H1 (cell line): ENCODE measurements around the gene CR2. TPM values are rescaled to one million over a fixed set of nuclear protein-coding genes. Genes with fewer than 3 reads are reported as not detected.

Experiments
- CTBP2 ChIP-seq: IDR thresholded peaks from 2 replicates; pipeline ENCODE4 v1.7.0; 2011; ENCODE audit warnings: borderline replicate concordance, mild to moderate bottlenecking, moderate library complexity, mixed read lengths, low read length; ENCODE audit not compliant: insufficient read depth, insufficient read length
- TAF1 ChIP-seq: IDR thresholded peaks from 2 replicates; pipeline ENCODE4 v1.6.1; 2011; ENCODE audit warnings: mild to moderate bottlenecking, low read depth, low read length
- polyA plus RNA-seq, 7 experiments: library from polyadenylated mRNA; depleted of rRNA in 3 of 7; stranded (reverse) in 5 of 7; unstranded in 2 of 7; fragments of >200 nt in 5 of 7; fragments of 200-250 nt in 2 of 7; gene quantifications; 1 replicate in 5 of 7; 2 replicates in 1 of 7; 4 replicates in 1 of 7; pipeline versions ENCODE4 v1.2.1 to v1.2.3, GENCODE V29; 2011 to 2013; ENCODE audit warnings: missing spikeins in 2 of 7, mixed read lengths in 2 of 7
- total RNA-seq: library from RNA; stranded (reverse); fragmentation: NEBNext Ultra II Directional; extraction: Animal tissue kit (Norgen Biotek cat#: 25700); gene quantifications from 2 replicates; pipeline ENCODE4 v1.2.1, GENCODE V29; 2021

CR2 gene
- total and polyA plus RNA-seq, 2 of the 8 experiments (the other 6 are each of a cell fraction or from before 2014, with no cell fraction given) = 1.7 to 3.0 TPM

- TF ChIP-seq TAF1 (no peak), CTBP2 (no peak)
Observed at GRCh38 chr1:207428783-207429182, 25.3 kb upstream of the CR2 start (continued).
